Stomach smooth muscle (tissue), 2 donors: ENCODE measurements around the gene BCL10.

Experiments used
- H3K27ac ChIP-seq: one replicate; pipeline ENCODE4 v1.7.0; 2013; ENCODE audit warnings: mild to moderate bottlenecking, low read length, inconsistent platforms
- H3K27me3 ChIP-seq, 2 donors: one replicate each; pipeline ENCODE4 v1.7.0; 2013; ENCODE audit warnings: low read length in 2 of 2; ENCODE audit not compliant: insufficient read depth in 2 of 2, control insufficient read depth in 1 of 2
- H3K36me3 ChIP-seq, 2 donors: one replicate each; pipeline ENCODE4 v1.7.0; 2013; ENCODE audit warnings: low read length in 2 of 2; ENCODE audit not compliant: control insufficient read depth in 2 of 2, insufficient read depth in 2 of 2
- H3K4me1 ChIP-seq: one replicate; pipeline ENCODE4 v1.7.0; 2013; ENCODE audit warnings: low read length; ENCODE audit not compliant: control insufficient read depth, insufficient read depth
- H3K4me3 ChIP-seq, 2 donors: one replicate each; pipeline ENCODE4 v1.7.0; 2013; ENCODE audit warnings: low read length in 2 of 2
- H3K9ac ChIP-seq, 2 donors: one replicate each; pipeline ENCODE4 v1.7.0; 2013; ENCODE audit warnings: low read length in 2 of 2, mild to moderate bottlenecking in 1 of 2
- H3K9me3 ChIP-seq, 2 donors: one replicate each; pipeline ENCODE4 v1.7.0; 2013; ENCODE audit warnings: low read length in 2 of 2; ENCODE audit not compliant: control insufficient read depth in 2 of 2
- donor health status: healthy.
- donor health status: Pancreatic carcinoma.

Gene BCL10

DNA sequence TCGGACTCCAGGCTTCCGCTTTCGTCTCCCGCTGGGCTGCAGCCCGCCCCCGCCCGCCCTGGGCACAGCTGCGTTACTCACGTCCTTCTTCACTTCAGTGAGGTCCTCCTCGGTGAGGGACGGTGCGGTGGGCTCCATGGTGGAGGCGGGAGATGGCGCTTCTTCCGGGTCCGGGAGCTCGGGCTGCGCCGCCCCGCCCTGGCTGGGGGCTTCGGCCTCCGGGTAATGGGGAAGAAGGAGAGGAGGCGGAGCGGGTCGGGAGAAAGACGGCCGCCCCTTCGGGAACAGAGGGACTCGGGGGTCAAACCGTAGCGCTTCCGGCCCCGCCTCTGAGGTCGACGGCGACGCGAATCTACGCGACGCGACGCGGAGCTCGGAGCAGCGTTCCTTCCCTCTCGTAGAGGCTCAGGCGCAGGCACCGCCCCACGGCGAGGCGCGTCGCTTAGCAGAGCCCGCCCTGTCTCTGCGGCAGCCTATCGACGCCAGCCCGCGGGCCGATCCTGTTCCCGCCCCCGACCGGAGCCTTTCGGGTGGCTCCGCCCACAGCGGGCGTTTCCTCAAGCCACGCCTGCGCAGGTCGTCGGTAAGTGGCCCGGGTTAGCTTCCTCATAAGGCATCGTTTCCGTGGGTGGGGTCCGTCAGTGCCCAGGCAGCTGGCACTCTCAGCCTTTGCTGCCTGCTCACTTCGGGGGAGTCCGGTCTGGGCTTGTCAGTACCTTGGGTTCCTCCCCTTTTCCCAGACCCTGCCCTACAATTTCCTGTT, at the start of gene BCL10:
Gene BCL10 (minus strand): TSS at position 418 of the 763 bp plus-strand sequence. CDS start 280 bp downstream, at position 138.
- Histone ChIP-seq H3K36me3 (peaks cover 0 to 1% of the 10 kb centered on the region in 2 donors), H3K9ac (peak within 1 kb of the TSS; percentile 95 to 97), H3K27me3 (no peaks in the 10 kb centered on the region), H3K4me1 (peaks cover 16% of the 10 kb centered on the region), H3K27ac (peak within 1 kb of the TSS; percentile 84), H3K4me3 (peak within 1 kb of the TSS; percentile 97 to 100), H3K9me3 (no peaks in the 10 kb centered on the region)

DNA sequence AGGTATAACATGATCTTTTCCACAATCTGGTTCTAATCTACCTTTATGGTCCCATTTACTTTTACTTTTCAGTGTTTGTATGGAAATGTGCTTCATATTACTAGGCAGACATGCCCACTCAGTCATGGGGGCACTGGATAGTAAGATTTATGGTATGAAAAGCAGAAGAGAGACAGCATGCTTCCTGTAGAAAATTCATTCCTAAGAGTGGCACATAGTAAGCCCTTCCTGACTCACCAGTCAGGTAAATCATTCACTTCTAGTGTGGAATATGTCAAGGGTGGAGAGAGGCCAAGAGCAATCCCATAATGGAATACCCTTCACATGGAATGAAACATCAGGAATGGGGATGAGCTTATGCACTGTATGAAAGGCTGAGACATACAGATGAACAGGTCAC, 49.5 kb upstream of the BCL10 start:
- no peak overlapping the region for H3K9ac ChIP-seq
- H3K36me3 ChIP-seq = no peaks in the 10 kb centered on the region
- H3K9me3 ChIP-seq = no peaks in the 10 kb centered on the region
- H3K27me3 ChIP-seq = no peaks in the 10 kb centered on the region
- no peaks in the 10 kb centered on the region for H3K4me1 ChIP-seq
- H3K4me3 ChIP-seq = no peak overlapping the region
- H3K27ac ChIP-seq = no peak overlapping the region

GRCh38 chr1:85323770-85324169, 47.3 kb upstream of the BCL10 start:
- Histone ChIP-seq H3K36me3 (no peaks in the 10 kb centered on the region), H3K27ac (no peak overlapping the region), H3K9ac (no peak overlapping the region), H3K4me1 (no peaks in the 10 kb centered on the region), H3K9me3 (no peaks in the 10 kb centered on the region), H3K4me3 (no peak overlapping the region), H3K27me3 (no peaks in the 10 kb centered on the region)

DNA sequence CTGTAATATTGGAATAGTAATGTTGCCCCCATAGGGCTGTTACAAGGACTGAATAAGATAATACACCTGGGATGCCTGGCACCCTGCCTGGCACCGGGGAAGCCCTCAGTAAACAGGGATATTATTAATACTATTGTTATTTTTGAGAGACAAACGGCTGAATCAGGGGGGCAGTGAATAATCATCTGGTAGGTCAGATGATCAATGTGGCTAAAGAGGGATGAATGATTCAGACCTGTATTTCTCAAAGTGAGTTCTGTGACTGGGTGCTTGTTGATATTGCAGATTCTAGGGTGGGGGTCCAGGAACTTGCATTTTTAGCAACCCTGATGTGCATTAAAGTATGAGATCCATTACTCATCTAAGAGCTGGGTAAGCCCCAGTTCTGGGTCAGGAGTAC, 46.2 kb upstream of the BCL10 start:
- Histone ChIP-seq H3K4me3 (no peak overlapping the region), H3K4me1 (no peaks in the 10 kb centered on the region), H3K27ac (no peak overlapping the region), H3K27me3 (no peaks in the 10 kb centered on the region), H3K9me3 (no peaks in the 10 kb centered on the region), H3K36me3 (no peaks in the 10 kb centered on the region), H3K9ac (no peak overlapping the region)

DNA sequence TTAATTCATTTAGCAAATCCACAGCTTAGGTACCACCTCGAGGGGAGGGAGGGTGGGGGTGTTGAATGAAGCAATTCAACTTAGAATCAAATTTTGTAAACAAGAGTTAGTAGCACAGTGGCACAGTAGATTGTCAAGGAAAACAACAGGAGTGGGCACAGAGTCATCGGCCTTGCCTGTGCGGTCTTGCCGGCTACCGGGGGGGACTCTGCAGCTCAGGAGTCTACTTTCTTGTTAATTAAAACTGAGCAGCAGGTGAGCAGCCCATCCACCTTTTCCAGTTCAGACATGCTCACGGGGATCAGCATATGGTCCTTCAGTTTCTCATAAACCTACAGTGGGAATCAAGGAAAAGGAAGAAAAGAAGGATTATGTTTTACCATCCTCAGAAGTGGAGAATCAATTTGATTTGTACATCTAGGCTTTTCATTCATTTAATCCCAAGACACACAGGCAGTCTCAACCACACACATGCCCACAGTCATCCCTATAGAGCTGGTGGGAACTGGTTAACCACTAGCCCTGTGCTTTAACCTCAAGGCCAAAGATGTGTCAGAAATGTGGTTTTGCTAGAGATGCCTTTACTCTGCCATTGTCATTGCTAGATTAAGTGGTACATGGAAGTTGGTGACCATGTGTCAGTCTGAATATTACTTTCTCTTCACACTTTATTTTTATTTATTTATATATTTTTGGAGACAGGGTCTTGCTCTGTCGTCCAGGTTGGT, 45.0 kb upstream of the BCL10 start:
- H3K4me1 ChIP-seq = no peaks in the 10 kb centered on the region
- no peak overlapping the region for H3K27ac ChIP-seq
- no peaks in the 10 kb centered on the region for H3K9me3 ChIP-seq
- H3K36me3 ChIP-seq = no peaks in the 10 kb centered on the region
- no peaks in the 10 kb centered on the region for H3K27me3 ChIP-seq
- no peak overlapping the region for H3K4me3 ChIP-seq
- H3K9ac ChIP-seq = no peak overlapping the region

- H3K9ac ChIP-seq = no peak overlapping the region
- H3K36me3 ChIP-seq = no peaks in the 10 kb centered on the region
- no peaks in the 10 kb centered on the region for H3K9me3 ChIP-seq
- no peaks in the 10 kb centered on the region for H3K27me3 ChIP-seq
- H3K4me3 ChIP-seq = no peak overlapping the region
- no peaks in the 10 kb centered on the region for H3K4me1 ChIP-seq
- H3K27ac ChIP-seq = no peak overlapping the region
Measured at GRCh38 chr1:85320371-85321131, 44.1 kb upstream of the BCL10 start.

- H3K4me3 ChIP-seq = no peak overlapping the region
- no peaks in the 10 kb centered on the region for H3K36me3 ChIP-seq
- no peaks in the 10 kb centered on the region for H3K27me3 ChIP-seq
- H3K9ac ChIP-seq = no peak overlapping the region
- no peak overlapping the region for H3K27ac ChIP-seq
- H3K9me3 ChIP-seq = no peaks in the 10 kb centered on the region
- H3K4me1 ChIP-seq = no peaks in the 10 kb centered on the region
Measured at GRCh38 chr1:85319931-85320330, 43.5 kb upstream of the BCL10 start.

DNA sequence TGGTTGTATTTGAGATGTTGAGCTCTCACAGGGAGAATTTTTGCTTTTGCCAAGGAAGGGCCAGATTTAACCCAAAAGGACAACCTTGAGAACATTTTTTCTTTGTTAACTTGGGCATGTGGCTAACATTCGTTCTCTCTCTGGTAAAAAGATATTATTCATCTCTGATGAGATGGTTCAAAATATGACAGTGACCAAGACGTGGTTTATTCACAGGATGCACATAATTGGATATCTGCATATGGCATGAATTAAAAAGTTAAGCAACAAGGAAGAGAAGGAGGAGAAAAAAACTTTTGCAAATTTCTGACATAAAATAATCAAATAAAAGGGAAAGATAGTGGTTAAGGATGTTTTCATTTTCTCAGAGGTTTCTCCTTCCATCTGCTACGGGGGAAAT, 43.1 kb upstream of the BCL10 start:
- Histone ChIP-seq H3K4me3 (no peak overlapping the region), H3K36me3 (no peaks in the 10 kb centered on the region), H3K4me1 (no peaks in the 10 kb centered on the region), H3K9ac (no peak overlapping the region), H3K27me3 (no peaks in the 10 kb centered on the region), H3K27ac (no peak overlapping the region), H3K9me3 (no peaks in the 10 kb centered on the region)

DNA sequence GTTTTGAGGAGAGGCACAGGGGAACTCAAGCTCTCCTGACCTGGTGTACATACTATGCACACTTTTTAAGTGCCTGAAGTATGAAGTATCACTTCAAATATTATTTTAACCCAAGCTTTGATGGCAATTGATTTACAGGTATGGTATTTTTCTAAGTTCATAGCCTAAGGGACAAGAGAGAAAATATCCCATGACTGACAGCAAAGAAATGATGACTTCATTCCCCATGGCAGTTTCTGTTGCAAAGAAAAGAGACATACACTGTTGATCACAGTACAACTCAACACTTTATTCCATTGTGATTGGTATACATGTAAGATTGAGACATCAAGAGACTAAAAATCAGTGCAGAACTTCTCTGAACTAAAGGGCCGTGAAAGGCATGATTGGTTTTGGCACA, 41.8 kb upstream of the BCL10 start:
- Histone ChIP-seq H3K9me3 (no peaks in the 10 kb centered on the region), H3K9ac (no peak overlapping the region), H3K27me3 (no peaks in the 10 kb centered on the region), H3K27ac (no peak overlapping the region), H3K36me3 (no peaks in the 10 kb centered on the region), H3K4me3 (no peak overlapping the region), H3K4me1 (peaks cover 4% of the 10 kb centered on the region)

- no peak overlapping the region for H3K4me3 ChIP-seq
- no peaks in the 10 kb centered on the region for H3K36me3 ChIP-seq
- peaks cover 4% of the 10 kb centered on the region for H3K4me1 ChIP-seq
- H3K9me3 ChIP-seq = no peaks in the 10 kb centered on the region
- no peak overlapping the region for H3K9ac ChIP-seq
- no peak overlapping the region for H3K27ac ChIP-seq
- no peaks in the 10 kb centered on the region for H3K27me3 ChIP-seq
Measured at GRCh38 chr1:85317560-85317959, 41.1 kb upstream of the BCL10 start.
